ENCODE data around the gene RFC1.

DNA sequence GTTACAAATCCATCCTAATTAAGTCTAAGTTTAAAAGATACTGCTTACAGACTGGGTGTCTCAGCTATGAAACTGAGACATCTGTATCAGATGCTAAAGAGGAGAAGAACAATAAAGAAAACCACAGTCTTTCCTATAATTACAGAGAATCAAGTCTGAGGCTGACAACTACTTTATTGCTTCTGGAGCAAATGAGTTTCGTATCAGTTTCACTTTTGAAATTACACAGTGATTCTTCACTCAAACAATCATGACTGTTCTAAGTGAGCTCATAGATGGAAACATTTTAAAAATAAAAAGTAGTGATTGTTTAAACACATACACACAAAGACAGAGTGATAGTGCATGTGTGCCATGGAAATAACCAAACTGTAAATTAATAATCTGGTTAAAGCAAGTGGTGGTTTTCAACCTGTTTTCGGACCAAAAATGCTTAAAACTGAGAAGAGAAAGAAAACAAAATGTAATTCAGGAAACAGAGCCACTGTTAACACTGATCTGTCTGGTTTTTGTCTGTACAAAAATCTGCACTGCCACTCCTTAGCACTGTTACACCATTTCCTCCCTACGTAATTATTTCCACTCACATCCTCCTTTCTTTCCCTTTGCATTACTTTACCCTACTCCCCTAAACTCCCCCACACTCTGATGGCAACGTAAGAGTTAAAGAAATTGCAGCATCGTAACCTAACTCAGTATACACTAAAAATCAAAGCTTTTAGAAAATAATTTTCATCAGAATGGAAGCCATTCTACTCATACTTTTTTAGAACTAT lies 12.5 kb downstream of the RFC1 start:
- TF ChIP-seq EZH2phosphoT487 (IDR thresholded peaks at IDR 0.05; ENCODE audit: insufficient read depth, low read depth) = no peak
- no peak for TF ChIP-seq EZH2 (IDR thresholded peaks at IDR 0.05; ENCODE audit: insufficient read depth, poor library complexity, severe bottlenecking)

Measured in GM23248 (cell line).